Esophagus squamous epithelium (tissue), 5 donors: ENCODE results near the gene SARM1. TPM values are rescaled to one million over a fixed set of nuclear protein-coding genes. Genes with fewer than 3 reads are reported as not detected.
A peak's percentile ranks its signal among the peaks of the same experiment; 100 is the strongest.
"Not testable (repeated sequence)": the region's sequence is repeated elsewhere in the genome, so short reads cannot be mapped to it uniquely, and the experiment has no call there.

Experiments used
- DNase-seq: peaks from one replicate; lab custom pipeline; 2025; lab: John Stamatoyannopoulos, UW
- H3K27ac ChIP-seq, 4 donors: fragments of 200-600 bp; sonication (generic); one replicate each; pipeline ENCODE4 v1.5.1; 2016 to 2019; ENCODE audit warnings: mild to moderate bottlenecking in 1 of 4
- H3K27me3 ChIP-seq, 4 donors: fragments of 200-600 bp; sonication (generic); 1 replicate in 3 of 4; 2 replicates in 1 of 4; pipeline versions ENCODE4 v1.5.1 to v1.6.0; 2017 to 2021; ENCODE audit warnings: antibody characterized with exemption in 1 of 4
- H3K36me3 ChIP-seq, 3 donors: fragments of 200-600 bp; sonication (generic); one replicate each; pipeline ENCODE4 v1.5.1; 2016 to 2019
- H3K4me1 ChIP-seq, 3 donors: fragments of 200-600 bp; sonication (generic); one replicate each; pipeline ENCODE4 v1.5.1; 2017 to 2019
- H3K4me3 ChIP-seq, 4 donors: fragments of 200-600 bp; sonication (generic); 1 replicate in 3 of 4; 2 replicates in 1 of 4; pipeline ENCODE4 v1.5.1; 2016 to 2019; ENCODE audit warnings: mild to moderate bottlenecking in 2 of 4, moderate library complexity in 1 of 4
- H3K9me3 ChIP-seq, 3 donors: fragments of 200-600 bp; sonication (generic); one replicate each; pipeline ENCODE4 v1.5.1; 2016 to 2019
- POLR2A ChIP-seq, 4 donors: fragments of 450-650 bp; IDR thresholded peaks; one replicate each; pipeline ENCODE4 v1.6.1; 2017; ENCODE audit warnings: antibody characterized with exemption in 4 of 4, mild to moderate bottlenecking in 4 of 4, moderate library complexity in 3 of 4
- WGBS, 2 donors: methylation state at CpG; one replicate each; pipeline ENCODE4 v1.1.5; 2018; 5-methylcytosine and 5-hydroxymethylcytosine counted together
- intact Hi-C: fragments of 100-400 bp; cut with DNase I; formaldehyde crosslinking; loops from one replicate; pipeline ENCODE4 v1.15.0; 2022
- total RNA-seq, 4 donors: library from RNA; depleted of rRNA; stranded (reverse); fragments of >200 nt; gene quantifications; one replicate each; pipeline ENCODE4 v1.1.0, GENCODE V29; 2016
- TF ChIP-seq, protein P1 (sequence below), 6 experiments: fragments of 450-650 bp in 4 of 6; fragments of 200-600 bp in 2 of 6; sonication (generic) in 2 of 6; IDR thresholded peaks; one replicate each; pipeline ENCODE4 v1.5.1; 2016 to 2019; ENCODE audit warnings: antibody characterized with exemption in 6 of 6, mild to moderate bottlenecking in 4 of 6, moderate library complexity in 4 of 6
- donor health status: DM: yes; HTN: yes; CAD: no.

SARM1 gene
- total RNA-seq, 4 donors from 2014 or later = 1.1 to 7.2 (median 2.5) TPM

DNA sequence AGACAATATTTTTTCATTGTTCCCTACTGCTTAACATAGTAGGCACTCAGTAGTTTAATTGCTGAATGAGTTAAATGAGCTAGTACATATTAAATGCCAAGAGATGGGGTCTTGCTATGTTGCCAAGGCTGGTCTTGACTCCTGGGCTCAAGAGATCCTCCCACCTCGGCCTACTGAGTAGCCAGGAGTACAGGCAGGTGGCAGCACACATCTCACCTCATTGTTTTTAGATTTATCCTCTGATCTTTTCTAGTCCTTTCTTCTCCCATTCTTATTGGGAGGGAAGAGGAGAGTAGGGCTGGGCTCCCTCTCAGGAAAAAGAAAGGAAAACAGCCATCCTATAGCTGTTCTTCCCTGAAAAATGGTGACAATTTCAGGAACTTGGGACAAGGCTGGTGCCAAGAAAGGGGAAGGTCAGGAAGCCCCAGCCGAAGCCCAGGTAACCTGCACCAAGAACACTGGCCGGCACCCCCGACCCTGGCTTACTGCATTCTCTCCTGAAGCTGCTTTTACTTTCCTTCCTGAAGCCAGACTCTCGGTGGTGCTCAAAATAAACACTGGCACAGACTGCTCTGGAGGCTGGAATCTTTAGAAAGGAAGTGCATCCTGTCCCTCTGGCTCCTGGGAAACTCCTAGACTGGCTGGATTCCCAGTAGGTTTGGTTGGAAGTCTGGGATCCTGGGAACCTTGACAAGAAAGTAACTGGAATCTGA is 33.3 kb upstream of the SARM1 start:
- no peaks in the 10 kb centered on the region for H3K27me3 ChIP-seq
- no peaks in the 10 kb centered on the region for H3K9me3 ChIP-seq
- DNase-seq = no peak
- peaks cover 23 to 38% (median 31%) of the 10 kb centered on the region in 3 donors for H3K36me3 ChIP-seq
- H3K4me3 ChIP-seq = peak overlapping the region in 1 of 4 donors; percentile 6
- TF ChIP-seq, protein P1, sequence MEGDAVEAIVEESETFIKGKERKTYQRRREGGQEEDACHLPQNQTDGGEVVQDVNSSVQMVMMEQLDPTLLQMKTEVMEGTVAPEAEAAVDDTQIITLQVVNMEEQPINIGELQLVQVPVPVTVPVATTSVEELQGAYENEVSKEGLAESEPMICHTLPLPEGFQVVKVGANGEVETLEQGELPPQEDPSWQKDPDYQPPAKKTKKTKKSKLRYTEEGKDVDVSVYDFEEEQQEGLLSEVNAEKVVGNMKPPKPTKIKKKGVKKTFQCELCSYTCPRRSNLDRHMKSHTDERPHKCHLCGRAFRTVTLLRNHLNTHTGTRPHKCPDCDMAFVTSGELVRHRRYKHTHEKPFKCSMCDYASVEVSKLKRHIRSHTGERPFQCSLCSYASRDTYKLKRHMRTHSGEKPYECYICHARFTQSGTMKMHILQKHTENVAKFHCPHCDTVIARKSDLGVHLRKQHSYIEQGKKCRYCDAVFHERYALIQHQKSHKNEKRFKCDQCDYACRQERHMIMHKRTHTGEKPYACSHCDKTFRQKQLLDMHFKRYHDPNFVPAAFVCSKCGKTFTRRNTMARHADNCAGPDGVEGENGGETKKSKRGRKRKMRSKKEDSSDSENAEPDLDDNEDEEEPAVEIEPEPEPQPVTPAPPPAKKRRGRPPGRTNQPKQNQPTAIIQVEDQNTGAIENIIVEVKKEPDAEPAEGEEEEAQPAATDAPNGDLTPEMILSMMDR (IDR thresholded peaks at IDR 0.05) = no peak
- no peak for TF ChIP-seq POLR2A (IDR thresholded peaks at IDR 0.05)
- H3K27ac ChIP-seq = peak overlapping the region; percentile 34 to 99 (median 68)
- H3K4me1 ChIP-seq = peaks cover 27 to 68% (median 42%) of the 10 kb centered on the region in 3 donors
- intact Hi-C loops = no loop called here
- 48 to 61% methylated on average over 4 to 5 of the region's 5 CpGs for WGBS, 2 donors

DNA sequence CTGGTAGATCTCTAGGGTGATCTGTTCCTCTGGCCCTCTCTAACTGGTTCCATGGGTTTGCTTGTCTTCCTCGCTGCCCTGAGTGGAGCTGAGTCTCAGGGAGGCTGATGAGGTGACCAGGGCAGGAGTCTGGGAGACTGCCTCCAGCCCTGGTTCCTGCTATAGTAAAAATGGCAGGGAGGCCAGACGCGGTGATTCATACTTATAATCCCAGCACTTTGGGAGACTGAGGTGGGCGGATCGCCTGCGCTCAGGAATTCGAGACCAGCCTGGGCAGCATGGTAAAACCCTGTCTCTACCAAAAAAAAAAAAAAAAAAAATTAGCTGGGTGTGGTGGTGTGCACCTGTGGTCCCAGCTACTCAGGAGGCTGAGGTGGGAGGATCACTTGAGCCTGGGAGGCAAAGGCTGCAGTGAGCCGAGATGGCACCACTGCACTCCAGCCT is 32.7 kb upstream of the SARM1 start:
- DNase-seq = not testable (repeated sequence)
- H3K4me1 ChIP-seq = peaks cover 27 to 65% (median 41%) of the 10 kb centered on the region in 3 donors
- 24 to 65% methylated on average over 2 to 8 of the region's 8 CpGs for WGBS, 2 donors

DNA sequence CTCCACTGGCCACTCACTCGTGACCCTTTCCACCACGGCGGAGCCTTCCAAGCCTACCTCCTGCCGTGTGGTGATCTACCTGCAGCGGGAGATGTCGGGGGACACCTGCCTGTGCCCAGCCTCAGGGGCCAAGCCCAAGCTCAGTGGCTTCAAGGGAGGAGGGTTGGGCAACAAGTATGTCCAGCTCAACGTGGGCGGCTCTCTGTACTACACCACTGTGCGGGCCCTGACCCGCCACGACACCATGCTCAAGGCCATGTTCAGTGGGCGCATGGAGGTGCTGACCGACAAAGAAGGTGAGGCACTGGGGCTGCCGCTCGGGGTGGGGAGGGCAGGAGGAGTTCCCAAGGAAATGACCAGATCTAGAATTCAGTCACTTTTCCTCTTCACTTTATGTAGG is 32.1 kb upstream of the SARM1 start:
- 70 to 77% methylated on average over 12 of the region's 15 CpGs for WGBS, 2 donors
- Histone ChIP-seq H3K9me3 (no peaks in the 10 kb centered on the region), H3K27ac (peak overlapping the region in 3 of 4 donors; percentile 49 to 99 (median 62)), H3K4me3 (peak overlapping the region in 1 of 4 donors; percentile 7), H3K36me3 (peaks cover 26 to 50% (median 40%) of the 10 kb centered on the region in 3 donors), H3K27me3 (no peaks in the 10 kb centered on the region), H3K4me1 (peaks cover 24 to 59% (median 34%) of the 10 kb centered on the region in 3 donors)
- no peak for TF ChIP-seq POLR2A (IDR thresholded peaks at IDR 0.05)
- TF ChIP-seq, protein P1 (IDR thresholded peaks at IDR 0.05) = no peak
- intact Hi-C loops = no loop called here
- DNase-seq = no peak

More for the DNA sequence above, 32.7 kb upstream of the SARM1 start:
- H3K27me3 ChIP-seq, intact Hi-C loops, H3K9me3 ChIP-seq: not testable (repeated sequence)
- Histone ChIP-seq H3K4me3 (peak overlapping the region in 1 of 4 donors; percentile 6), H3K36me3 (peaks cover 23 to 44% (median 34%) of the 10 kb centered on the region in 3 donors), H3K27ac (peak overlapping the region; percentile 49 to 99 (median 68))

DNA sequence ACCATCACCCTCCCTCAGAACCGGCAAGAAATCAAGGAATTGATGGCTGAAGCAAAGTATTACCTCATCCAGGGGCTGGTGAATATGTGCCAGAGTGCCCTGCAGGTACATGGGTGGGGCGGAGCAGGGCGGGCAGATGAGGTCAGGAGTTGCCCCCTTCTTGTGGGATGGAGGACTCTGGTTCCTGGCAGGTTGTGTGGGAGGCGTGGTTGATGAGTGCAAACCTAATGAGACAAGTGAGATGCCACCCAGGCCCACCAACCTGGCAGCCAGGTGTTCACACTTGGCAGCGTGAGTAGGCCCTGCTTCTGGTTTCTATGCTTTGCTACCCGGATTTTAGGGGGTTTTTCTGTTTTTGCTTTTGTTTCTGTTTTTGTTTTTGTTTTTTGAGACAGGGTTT is 31.1 kb upstream of the SARM1 start:
- Histone ChIP-seq H3K36me3 (peaks cover 28 to 60% (median 49%) of the 10 kb centered on the region in 3 donors), H3K4me3 (no peak overlapping the region), H3K4me1 (peaks cover 19 to 54% (median 29%) of the 10 kb centered on the region in 3 donors), H3K27ac (no peak overlapping the region), H3K27me3 (no peaks in the 10 kb centered on the region), H3K9me3 (no peaks in the 10 kb centered on the region)
- 72 to 78% methylated on average over 5 to 6 of the region's 6 CpGs for WGBS, 2 donors
- TF ChIP-seq POLR2A (IDR thresholded peaks at IDR 0.05) = no peak
- TF ChIP-seq, protein P1 (IDR thresholded peaks at IDR 0.05) = no peak
- no peak for DNase-seq
- intact Hi-C loops = no loop called here

DNA sequence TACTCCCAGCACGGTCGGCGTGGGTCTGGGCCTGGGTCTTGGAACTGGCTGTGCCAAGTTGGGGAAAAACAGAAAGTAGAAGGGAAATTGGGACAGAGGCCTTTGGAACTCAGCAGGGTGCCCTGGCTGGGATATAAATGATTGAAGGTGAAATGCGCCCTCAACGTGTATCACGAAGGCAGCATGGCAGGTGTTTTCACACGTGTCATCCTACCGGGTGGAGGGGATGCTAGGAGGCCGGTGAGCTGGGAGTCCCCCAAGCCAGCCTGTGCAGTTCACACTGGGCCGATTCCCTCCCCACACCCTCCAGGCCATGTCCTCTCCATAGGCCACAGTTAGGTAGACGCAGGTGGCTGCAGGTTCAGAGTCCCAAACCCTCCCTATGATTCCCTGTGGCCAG is 30.0 kb upstream of the SARM1 start:
- intact Hi-C loops = no loop called here
- WGBS, 2 donors = 91 to 92% methylated on average over 4 to 10 of the region's 11 CpGs
- H3K4me1 ChIP-seq = peaks cover 13 to 51% (median 29%) of the 10 kb centered on the region in 3 donors

More for the DNA sequence above, 30.0 kb upstream of the SARM1 start:
- H3K4me3 ChIP-seq = no peak overlapping the region
- TF ChIP-seq, protein P1 (IDR thresholded peaks at IDR 0.05) = no peak
- TF ChIP-seq POLR2A (IDR thresholded peaks at IDR 0.05) = no peak
- H3K9me3 ChIP-seq = no peaks in the 10 kb centered on the region
- no peak overlapping the region for H3K27ac ChIP-seq
- peaks cover 28 to 71% (median 58%) of the 10 kb centered on the region in 3 donors for H3K36me3 ChIP-seq
- DNase-seq = no peak
- H3K27me3 ChIP-seq = no peaks in the 10 kb centered on the region
